ENCODE data around the gene RPA4.
"Not testable (repeated sequence)": the region's sequence is repeated elsewhere in the genome, so short reads cannot be mapped to it uniquely, and the experiment has no call there.

The RPA4 gene

GRCh38 chrX:96883608-96884007, at the start of gene RPA4:
RPA4 (plus strand) TSS chrX:96883908; CDS start chrX:96884311, 403 bp downstream.
- DNase-seq (ENCODE audit: low read depth in 2 of 2, low spot score in 1 of 2): no peak

DNA sequence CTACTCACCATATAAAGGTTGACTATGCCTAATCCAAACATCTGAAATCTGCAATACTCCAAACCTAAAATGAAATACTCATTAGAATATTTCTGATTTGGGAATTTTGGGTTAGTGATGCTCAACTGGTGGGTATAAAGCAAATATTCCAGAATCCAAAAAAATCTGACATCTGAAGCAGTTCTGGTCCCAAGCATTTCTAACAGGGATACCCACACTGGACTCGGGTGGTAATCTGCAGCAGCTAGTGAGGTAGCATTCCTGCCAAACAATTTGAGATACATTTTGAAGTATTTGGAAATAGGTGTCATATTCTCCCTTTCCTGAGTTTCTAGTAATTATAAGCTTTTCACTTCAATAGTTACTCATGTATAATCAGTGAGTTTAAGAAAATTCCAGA, 49.6 kb upstream of the RPA4 start:
- DNase-seq (ENCODE audit: low read depth in 2 of 2, low spot score in 1 of 2): no peak

- DNase-seq (ENCODE audit: low read depth in 2 of 2, low spot score in 1 of 2): no peak
These were observed 47.9 kb upstream of the RPA4 start for GRCh38 chrX:96835660-96836289.

- DNase-seq (ENCODE audit: low read depth in 2 of 2, low spot score in 1 of 2): no peak
These were observed 45.9 kb upstream of the RPA4 start for GRCh38 chrX:96837808-96838207.

DNA sequence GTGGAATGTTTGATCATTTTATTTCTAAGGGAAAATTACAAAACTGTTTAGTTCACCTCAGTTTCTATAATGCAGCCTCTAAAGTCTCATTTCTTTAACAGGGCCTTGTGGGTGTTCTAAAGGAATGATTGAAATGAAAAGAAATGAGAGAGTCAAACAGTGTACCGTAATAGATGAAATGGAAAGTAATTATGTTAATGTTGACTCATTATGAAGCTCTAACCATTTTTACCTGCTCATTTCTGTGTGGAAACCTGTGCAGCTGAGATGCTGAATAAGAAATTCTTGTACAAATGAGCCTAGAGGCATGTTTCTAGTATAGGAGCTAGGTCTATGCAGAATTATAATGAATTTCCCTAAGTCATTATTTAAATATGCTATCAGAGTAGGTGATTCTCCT, 45.2 kb upstream of the RPA4 start:
- no peak for DNase-seq (ENCODE audit: low read depth in 2 of 2, low spot score in 1 of 2)

DNA sequence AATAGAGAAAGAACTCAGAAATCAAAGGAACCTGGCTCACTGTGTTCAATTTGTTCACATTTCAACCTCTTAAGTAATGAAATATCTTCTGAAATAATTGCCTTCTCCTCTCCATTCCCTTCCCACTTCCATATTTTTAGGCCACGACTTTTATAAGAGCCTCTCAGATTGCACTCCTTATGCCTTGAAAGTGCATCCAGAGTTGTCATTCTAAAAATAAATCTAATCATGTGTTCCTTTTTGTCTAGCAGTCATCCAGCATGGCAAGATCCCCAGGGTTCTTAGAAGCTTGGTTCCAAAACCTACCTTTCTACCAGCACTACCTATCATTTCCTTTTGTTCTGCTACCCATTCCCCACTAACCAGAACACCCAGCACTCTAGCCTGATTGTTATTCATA, 42.4 kb upstream of the RPA4 start:
- no peak for DNase-seq (ENCODE audit: low read depth in 2 of 2, low spot score in 1 of 2)

DNA sequence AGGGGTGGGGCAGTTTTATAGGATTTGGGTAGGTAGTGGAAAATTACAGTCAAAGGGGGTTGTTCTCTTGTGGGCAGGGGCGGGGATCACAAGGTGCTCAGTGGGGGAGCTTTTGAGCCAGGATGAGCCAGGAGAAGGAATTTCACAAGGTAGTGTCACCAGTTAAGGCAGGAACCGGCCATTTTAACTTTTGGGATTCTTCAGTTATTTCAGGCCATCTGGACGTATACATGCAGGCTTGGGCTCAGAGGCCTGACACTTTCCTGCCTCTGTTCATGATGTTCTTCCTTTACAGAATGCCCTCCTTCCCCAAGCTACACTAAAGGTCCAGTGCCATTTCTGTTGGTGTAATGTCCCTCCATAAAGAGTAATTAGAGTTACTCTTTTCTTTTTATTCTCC, 41.8 kb upstream of the RPA4 start:
- DNase-seq (ENCODE audit: low read depth in 2 of 2, low spot score in 1 of 2): not testable (repeated sequence)

- DNase-seq (ENCODE audit: low read depth in 2 of 2, low spot score in 1 of 2): no peak
These were observed 40.1 kb upstream of the RPA4 start for GRCh38 chrX:96843566-96843965.

DNA sequence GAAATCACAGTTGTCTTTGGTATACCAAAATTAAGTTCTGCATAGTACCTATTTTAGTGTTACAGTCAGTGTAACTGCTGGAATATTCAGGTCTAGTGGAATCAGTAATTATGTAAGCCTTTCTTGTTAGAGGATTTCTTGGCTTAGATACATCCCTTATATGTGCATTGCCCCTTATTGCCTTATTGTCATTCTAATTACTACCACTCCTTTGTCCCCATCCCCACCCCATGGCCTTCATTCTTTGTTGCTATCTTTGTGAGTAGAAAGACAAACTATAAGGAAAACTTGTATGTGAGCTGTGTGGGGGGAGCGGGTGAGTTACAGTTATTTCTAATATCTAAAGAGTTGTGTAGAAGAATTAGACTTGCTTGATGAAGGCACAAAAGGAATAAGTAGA, 36.9 kb upstream of the RPA4 start:
- no peak for DNase-seq (ENCODE audit: low read depth in 2 of 2, low spot score in 1 of 2)

DNA sequence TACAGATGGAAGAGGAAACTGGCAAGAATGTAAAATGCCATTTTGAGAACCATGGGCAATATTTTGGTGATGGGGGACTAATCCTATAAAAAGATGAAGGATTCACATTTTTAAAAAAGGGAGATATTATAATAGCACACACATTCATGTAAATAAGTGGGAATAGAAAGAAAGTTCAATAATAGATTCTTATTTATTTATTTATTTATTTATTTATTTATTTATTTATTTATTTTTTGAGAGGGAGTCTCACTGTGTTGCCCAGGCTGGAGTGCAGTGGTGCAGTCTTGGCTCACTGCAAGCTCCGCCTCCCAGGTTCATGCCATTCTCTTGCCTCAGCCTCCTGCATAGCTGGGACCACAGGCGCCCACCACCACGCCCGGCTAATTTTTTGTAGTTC, 24.3 kb upstream of the RPA4 start:
- not testable (repeated sequence) for DNase-seq (ENCODE audit: low read depth in 2 of 2, low spot score in 1 of 2)

GRCh38 chrX:96861218-96861617, 22.5 kb upstream of the RPA4 start:
- DNase-seq (ENCODE audit: low read depth in 2 of 2, low spot score in 1 of 2): no peak

DNA sequence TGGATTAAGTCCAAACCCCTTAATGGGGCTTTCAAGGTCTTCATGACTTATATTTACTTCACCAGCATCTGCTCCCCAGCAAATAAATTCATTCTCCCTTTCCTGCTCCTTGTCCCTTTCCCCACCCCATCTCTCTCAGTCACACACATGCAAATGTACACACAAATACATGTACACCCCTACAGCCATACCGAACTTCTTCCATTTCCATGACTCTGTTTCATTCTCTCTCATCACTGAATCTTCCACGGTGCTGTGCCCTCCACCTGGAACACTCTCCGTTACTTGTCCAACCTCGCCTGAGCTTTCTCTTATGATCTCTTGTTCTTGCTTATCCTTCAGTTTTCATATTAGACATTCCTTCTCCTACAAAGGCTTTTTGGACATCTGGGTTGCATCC, 22.0 kb upstream of the RPA4 start:
- DNase-seq (ENCODE audit: low read depth in 2 of 2, low spot score in 1 of 2): no peak

DNA sequence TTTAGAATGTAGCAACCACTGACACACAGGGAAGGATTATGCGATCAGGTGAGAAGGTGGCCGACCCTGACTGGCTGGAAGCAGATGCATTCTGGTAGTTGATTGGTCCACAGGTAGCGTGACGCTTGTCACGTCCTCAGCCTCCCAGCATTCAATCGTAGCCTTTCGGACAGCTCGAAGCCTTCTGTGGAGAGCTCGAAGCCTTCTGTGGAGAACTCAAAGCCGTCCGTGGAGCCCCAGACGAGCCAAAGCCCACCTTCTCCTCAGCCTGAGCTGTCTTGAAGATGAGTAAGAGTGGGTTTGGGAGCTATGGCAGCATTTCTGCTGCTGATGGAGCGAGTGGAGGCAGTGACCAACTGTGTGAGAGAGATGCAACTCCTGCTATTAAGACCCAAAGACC, 319 bp downstream of the RPA4 start:
- no peak for DNase-seq (ENCODE audit: low read depth in 2 of 2, low spot score in 1 of 2)

DNA sequence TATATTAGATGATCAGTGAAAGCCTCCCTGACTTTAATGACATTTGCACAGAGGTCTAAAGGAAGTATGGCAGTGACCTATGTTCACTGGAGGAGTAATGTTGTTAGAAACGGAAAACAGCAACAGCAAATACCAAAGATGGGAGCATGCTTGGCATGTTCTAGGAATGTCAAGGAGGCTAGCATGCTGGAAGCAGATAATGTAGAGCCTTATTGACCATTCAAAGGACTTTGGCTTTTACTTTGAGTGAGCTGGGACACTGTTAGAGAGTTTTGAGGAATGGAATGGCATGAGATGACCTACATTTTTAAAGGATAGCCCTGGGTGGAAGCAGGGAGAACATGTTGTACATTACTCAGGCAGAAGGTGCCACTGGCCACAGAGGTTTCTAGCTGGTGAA, 6.0 kb downstream of the RPA4 start:
- no peak for DNase-seq (ENCODE audit: low read depth in 2 of 2, low spot score in 1 of 2)

- no peak for DNase-seq (ENCODE audit: low read depth in 2 of 2, low spot score in 1 of 2)
These were observed 23.0 kb downstream of the RPA4 start for GRCh38 chrX:96906741-96907140.

DNA sequence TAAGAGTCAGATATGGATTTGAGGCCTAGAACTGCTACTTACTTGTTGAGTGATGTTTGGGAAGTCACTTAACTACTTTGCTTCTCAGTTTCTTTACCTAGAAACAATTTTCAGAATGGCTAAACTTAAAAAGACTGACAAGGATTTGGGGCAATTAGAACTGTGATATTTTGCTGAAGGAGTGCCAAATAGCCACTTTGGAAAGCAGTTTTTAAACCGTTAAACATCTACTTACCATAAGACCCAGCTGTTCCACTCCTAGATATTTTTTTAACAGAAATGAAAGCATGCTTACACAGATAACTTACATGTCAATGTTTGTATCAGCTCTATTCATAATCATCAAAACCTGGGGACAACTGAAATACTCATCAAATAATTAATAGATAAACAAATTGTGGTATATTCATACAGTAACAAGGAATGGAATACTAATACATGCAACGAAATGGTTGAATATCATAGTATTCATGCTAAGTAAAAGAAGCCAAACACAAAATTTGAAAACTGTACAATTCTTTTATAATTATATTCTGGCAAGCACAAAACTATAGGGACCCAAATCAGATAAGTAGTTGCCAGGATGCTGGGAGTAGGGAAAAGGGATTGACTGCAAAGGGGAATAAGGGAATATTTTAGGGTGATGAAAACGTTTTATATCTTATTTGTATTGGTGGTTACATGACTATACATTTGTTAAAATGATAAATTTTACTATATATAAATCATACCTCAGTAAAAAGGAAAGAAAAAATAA, 24.0 kb downstream of the RPA4 start:
- no peak for DNase-seq (ENCODE audit: low read depth in 2 of 2, low spot score in 1 of 2)

DNA sequence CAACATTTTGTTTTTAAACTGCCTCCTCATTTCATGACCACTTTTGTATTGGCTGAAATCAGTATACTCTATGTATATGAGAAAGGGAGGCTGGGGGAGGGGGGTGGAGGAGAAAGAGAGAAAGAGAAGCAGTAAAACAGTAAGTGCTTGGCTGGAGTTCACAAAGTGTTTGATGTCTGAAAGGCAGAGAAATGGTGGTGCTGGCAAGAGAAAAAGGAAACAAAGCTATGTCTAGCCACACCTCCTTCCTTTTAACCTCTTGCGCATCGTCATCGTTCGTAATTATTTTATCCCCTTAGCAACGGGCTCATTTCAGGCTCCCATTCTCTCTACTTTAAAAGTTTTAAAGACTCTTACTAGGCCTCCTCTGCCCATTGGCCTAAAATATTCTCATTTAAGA, 25.6 kb downstream of the RPA4 start:
- no peak for DNase-seq (ENCODE audit: low read depth in 2 of 2, low spot score in 1 of 2)

- no peak for DNase-seq (ENCODE audit: low read depth in 2 of 2, low spot score in 1 of 2)
These were observed 35.2 kb downstream of the RPA4 start for GRCh38 chrX:96918864-96919263.

GRCh38 chrX:96919672-96920071, 36.0 kb downstream of the RPA4 start:
- DNase-seq (ENCODE audit: low read depth in 2 of 2, low spot score in 1 of 2): no peak

DNA sequence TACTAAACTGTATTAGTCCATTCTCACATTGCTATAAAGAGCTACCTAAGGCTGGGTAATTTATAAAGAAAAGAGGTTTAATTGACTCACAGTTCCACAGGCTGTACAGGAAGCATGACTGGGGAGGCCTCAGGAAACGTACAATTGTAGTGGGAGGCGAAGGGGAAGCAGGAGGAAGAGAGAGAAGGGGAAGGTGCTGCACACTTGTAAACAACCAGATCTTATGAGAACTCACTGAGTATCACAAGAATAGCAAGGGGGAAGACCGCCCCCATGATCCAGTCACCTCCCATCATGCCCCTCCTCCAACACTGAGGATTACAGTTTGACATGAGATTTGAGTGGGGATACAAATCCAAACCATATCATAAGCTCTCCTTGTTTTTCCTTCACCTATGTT, 40.9 kb downstream of the RPA4 start:
- no peak for DNase-seq (ENCODE audit: low read depth in 2 of 2, low spot score in 1 of 2)

DNA sequence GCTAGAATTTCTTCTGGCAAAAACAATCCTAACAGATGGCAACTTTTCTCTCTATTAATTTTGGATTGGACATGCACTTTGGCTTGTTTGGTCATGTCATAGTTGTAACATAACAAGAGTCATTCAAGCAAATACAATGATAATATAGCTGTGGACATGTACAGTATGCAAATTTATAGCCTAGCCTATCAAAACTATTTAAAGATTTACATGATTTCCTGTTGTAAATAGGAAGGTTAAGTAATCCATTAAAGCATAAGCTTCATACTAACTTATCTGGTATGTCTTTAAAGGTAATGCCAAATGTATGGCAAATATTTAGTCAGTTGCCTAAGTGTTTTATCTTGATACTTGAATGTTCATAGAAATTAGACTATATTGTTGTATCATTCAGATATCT, 45.3 kb downstream of the RPA4 start:
- no peak for DNase-seq (ENCODE audit: low read depth in 2 of 2, low spot score in 1 of 2)
